Caco-2 (cell line): ENCODE data around the gene PCNP. TPM values are rescaled to one million over a fixed set of nuclear protein-coding genes. Genes with fewer than 3 reads are reported as not detected.
"Not testable (repeated sequence)": the region's sequence is repeated elsewhere in the genome, so short reads cannot be mapped to it uniquely, and the experiment has no call there.

Source experiments
- BruUV-seq: library from RNA; stranded (reverse); fragments of 400-500 nt; replicated peaks from 2 replicates; lab custom pipeline; 2021; lab: Mats Ljungman, UMichigan
- CTCF ChIA-PET: fragments of 300-600 bp; sonication (Branson Sonifier 250); formaldehyde crosslinking; loops from one replicate; lab custom pipeline; 2022; ENCODE audit warnings: antibody characterized with exemption; lab: Charles Lee
- POLR2A ChIA-PET: fragments of 300-600 bp; sonication (Branson Sonifier 250); formaldehyde crosslinking; loops from one replicate; lab custom pipeline; 2022; ENCODE audit warnings: antibody characterized with exemption; lab: Charles Lee
- DNase-seq, 2 experiments: peaks; one replicate each; pipeline versions ENCODE4 v3.0.0 to v3.0.0-alpha.2; 2020 to 2022
- H3K27me3 ChIP-seq: replicated peaks from 2 replicates; pipeline ENCODE4 v1.6.0; 2011; ENCODE audit warnings: low read length; ENCODE audit not compliant: control insufficient read depth, insufficient read depth
- H3K36me3 ChIP-seq: 2 replicates; pipeline ENCODE4 v1.5.1; 2011; ENCODE audit warnings: low read length; ENCODE audit not compliant: control insufficient read depth, insufficient read depth
- H3K4me1 ChIP-seq: fragments of 250-450 bp; sonication (Bioruptor Pico); 2 replicates; pipeline ENCODE4 v1.5.1; 2020; ENCODE audit warnings: mild to moderate bottlenecking
- H3K4me3 ChIP-seq: 2 replicates; pipeline ENCODE4 v1.5.1; 2011; ENCODE audit warnings: low read depth, mild to moderate bottlenecking, control low read depth, low read length
- H3K9me3 ChIP-seq: fragments of 250-450 bp; sonication (Bioruptor Pico); 2 replicates; pipeline ENCODE4 v1.5.1; 2020; ENCODE audit warnings: mild to moderate bottlenecking, moderate library complexity
- H3K27ac Mint-ChIP-seq: one replicate; pipeline ENCODE4 v1.8.0; 2022; ENCODE audit warnings: mixed read lengths; ENCODE audit not compliant: unreplicated experiment
- H3K27me3 Mint-ChIP-seq: one replicate; pipeline ENCODE4 v1.8.0; 2022; ENCODE audit warnings: mixed read lengths; ENCODE audit not compliant: insufficient read depth, unreplicated experiment
- H3K36me3 Mint-ChIP-seq: one replicate; pipeline ENCODE4 v1.8.0; 2022; ENCODE audit warnings: mild to moderate bottlenecking, mixed read lengths; ENCODE audit not compliant: insufficient read depth, unreplicated experiment
- H3K4me1 Mint-ChIP-seq: one replicate; pipeline ENCODE4 v1.8.0; 2022; ENCODE audit warnings: low read depth, mixed read lengths; ENCODE audit not compliant: unreplicated experiment
- H3K4me3 Mint-ChIP-seq: one replicate; pipeline ENCODE4 v1.8.0; 2022; ENCODE audit warnings: mild to moderate bottlenecking, moderate library complexity, mixed read lengths; ENCODE audit not compliant: unreplicated experiment
- H3K9me3 Mint-ChIP-seq: one replicate; pipeline ENCODE4 v1.8.0; 2022; ENCODE audit warnings: mixed read lengths; ENCODE audit not compliant: unreplicated experiment
- CTCF ChIP-seq, 2 experiments: fragments of 200-600 bp in 1 of 2; IDR thresholded peaks; 1 replicate in 1 of 2; 2 replicates in 1 of 2; pipeline versions ENCODE4 v1.5.1 to v1.8.0; 2011 to 2022; ENCODE audit warnings: antibody characterized with exemption in 1 of 2, control low read depth in 1 of 2, inconsistent platforms in 1 of 2, low read depth in 1 of 2, low read length in 1 of 2, mild to moderate bottlenecking in 1 of 2, moderate library complexity in 1 of 2; ENCODE audit not compliant: insufficient read depth in 1 of 2, severe bottlenecking in 1 of 2, unreplicated experiment in 1 of 2
- intact Hi-C: fragments of 100-400 bp; cut with micrococcal nuclease; formaldehyde crosslinking; loops from one replicate; pipeline ENCODE4 v1.10.0; 2022; ENCODE audit not compliant: unreplicated experiment
- total RNA-seq: library from RNA; stranded (reverse); gene quantifications from 2 replicates; pipeline ENCODE4 v1.2.3, GENCODE V29; 2022

The PCNP gene
- total RNA-seq, 1 experiment from 2014 or later = 141 TPM

GRCh38 chr3:101611023-101611422 is 37.0 kb downstream of the PCNP start:
- Mint-ChIP-seq H3K9me3 (no peaks in the 10 kb centered on the region), H3K4me1 (no peaks in the 10 kb centered on the region), H3K27ac (no peak overlapping the region), H3K36me3 (no peaks in the 10 kb centered on the region), H3K4me3 (no peak overlapping the region), H3K27me3 (no peaks in the 10 kb centered on the region)
- intact Hi-C loops = no loop called here
- no peak for TF ChIP-seq CTCF (IDR thresholded peaks at IDR 0.05; ENCODE audit: insufficient read depth in 1 of 2, low read depth in 1 of 2, low read length in 1 of 2, severe bottlenecking in 1 of 2, unreplicated experiment in 1 of 2)
- no peak for DNase-seq
- Histone ChIP-seq H3K27me3 (no peaks in the 10 kb centered on the region), H3K4me3 (no peak overlapping the region), H3K36me3 (no peaks in the 10 kb centered on the region), H3K9me3 (no peaks in the 10 kb centered on the region), H3K4me1 (no peaks in the 10 kb centered on the region)
- BruUV-seq = no TSS peak
- ChIA-PET POLR2A (no interaction called here), CTCF (no interaction called here)

- H3K4me3 ChIP-seq, DNase-seq, H3K27me3 ChIP-seq, BruUV-seq, CTCF ChIA-PET, H3K36me3 Mint-ChIP-seq, H3K36me3 ChIP-seq, H3K4me3 Mint-ChIP-seq, H3K27me3 Mint-ChIP-seq, H3K9me3 ChIP-seq, H3K4me1 ChIP-seq, POLR2A ChIA-PET, H3K4me1 Mint-ChIP-seq, intact Hi-C loops, H3K27ac Mint-ChIP-seq, H3K9me3 Mint-ChIP-seq: not testable (repeated sequence)
Measured at GRCh38 chr3:101613014-101613413, 39.0 kb downstream of the PCNP start.

- H3K27me3 ChIP-seq = no peaks in the 10 kb centered on the region
- no peaks in the 10 kb centered on the region for H3K36me3 ChIP-seq
- no peak overlapping the region for H3K4me3 ChIP-seq
- ChIA-PET CTCF (no interaction called here), POLR2A (no interaction called here)
- H3K4me1 Mint-ChIP-seq = no peaks in the 10 kb centered on the region
- H3K9me3 ChIP-seq = no peaks in the 10 kb centered on the region
- H3K36me3 Mint-ChIP-seq = peaks cover 5% of the 10 kb centered on the region
- H3K9me3 Mint-ChIP-seq = no peaks in the 10 kb centered on the region
- H3K4me1 ChIP-seq = no peaks in the 10 kb centered on the region
- intact Hi-C loops = no loop called here
- BruUV-seq = no TSS peak
- no peak overlapping the region for H3K4me3 Mint-ChIP-seq
- no peaks in the 10 kb centered on the region for H3K27me3 Mint-ChIP-seq
- no peak for TF ChIP-seq CTCF (IDR thresholded peaks at IDR 0.05; ENCODE audit: insufficient read depth in 1 of 2, low read depth in 1 of 2, low read length in 1 of 2, severe bottlenecking in 1 of 2, unreplicated experiment in 1 of 2)
- H3K27ac Mint-ChIP-seq = no peak overlapping the region
- no peak for DNase-seq
Measured at GRCh38 chr3:101615525-101615924, 41.5 kb downstream of the PCNP start.

GRCh38 chr3:101617478-101617877 is 43.5 kb downstream of the PCNP start:
- H3K4me1 ChIP-seq = no peaks in the 10 kb centered on the region
- CTCF ChIA-PET = no interaction called here
- no peak for DNase-seq
- TF ChIP-seq CTCF (IDR thresholded peaks at IDR 0.05; ENCODE audit: insufficient read depth in 1 of 2, low read depth in 1 of 2, low read length in 1 of 2, severe bottlenecking in 1 of 2, unreplicated experiment in 1 of 2) = no peak
- no peak overlapping the region for H3K4me3 ChIP-seq
- no peaks in the 10 kb centered on the region for H3K27me3 ChIP-seq
- Mint-ChIP-seq H3K27me3 (no peaks in the 10 kb centered on the region), H3K36me3 (peaks cover 5% of the 10 kb centered on the region), H3K9me3 (no peaks in the 10 kb centered on the region), H3K27ac (no peak overlapping the region), H3K4me3 (no peak overlapping the region), H3K4me1 (no peaks in the 10 kb centered on the region)
- no TSS peak for BruUV-seq
- H3K9me3 ChIP-seq = no peaks in the 10 kb centered on the region
- H3K36me3 ChIP-seq = no peaks in the 10 kb centered on the region
- intact Hi-C loops = no loop called here
- POLR2A ChIA-PET = no interaction called here
